ENCODE measurements around the gene LDLRAD4.

DNA sequence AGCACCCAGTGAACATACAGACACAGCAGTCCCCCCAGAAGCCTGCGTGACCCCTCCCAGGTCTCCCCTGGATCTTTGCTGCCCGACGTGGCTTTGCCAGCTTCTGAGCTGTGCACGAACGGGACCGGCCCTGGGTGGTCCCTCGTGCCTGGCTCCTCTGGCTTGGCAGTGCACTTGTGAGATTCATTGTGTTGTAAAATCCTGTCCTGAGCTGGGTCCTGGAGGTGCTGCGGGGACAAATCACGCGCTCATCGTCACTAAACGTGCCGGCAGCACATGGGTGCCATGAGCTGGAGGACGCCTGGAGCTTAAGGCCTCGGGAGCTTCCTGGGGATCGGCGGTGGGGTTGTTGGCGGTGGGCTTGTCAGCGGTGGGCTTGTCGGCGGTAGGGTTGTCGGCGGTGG lies 402.9 kb downstream of the LDLRAD4 start:
- TF ChIP-seq POLR2A (IDR thresholded peaks at IDR 0.05) (no peak), CTCF (IDR thresholded peaks at IDR 0.05) (no peak), EP300 (IDR thresholded peaks at IDR 0.05) (no peak)

Measured in tibial nerve (tissue), 4 donors.